Measurements from ENCODE around the gene RABGAP1L.

Gene RABGAP1L

DNA sequence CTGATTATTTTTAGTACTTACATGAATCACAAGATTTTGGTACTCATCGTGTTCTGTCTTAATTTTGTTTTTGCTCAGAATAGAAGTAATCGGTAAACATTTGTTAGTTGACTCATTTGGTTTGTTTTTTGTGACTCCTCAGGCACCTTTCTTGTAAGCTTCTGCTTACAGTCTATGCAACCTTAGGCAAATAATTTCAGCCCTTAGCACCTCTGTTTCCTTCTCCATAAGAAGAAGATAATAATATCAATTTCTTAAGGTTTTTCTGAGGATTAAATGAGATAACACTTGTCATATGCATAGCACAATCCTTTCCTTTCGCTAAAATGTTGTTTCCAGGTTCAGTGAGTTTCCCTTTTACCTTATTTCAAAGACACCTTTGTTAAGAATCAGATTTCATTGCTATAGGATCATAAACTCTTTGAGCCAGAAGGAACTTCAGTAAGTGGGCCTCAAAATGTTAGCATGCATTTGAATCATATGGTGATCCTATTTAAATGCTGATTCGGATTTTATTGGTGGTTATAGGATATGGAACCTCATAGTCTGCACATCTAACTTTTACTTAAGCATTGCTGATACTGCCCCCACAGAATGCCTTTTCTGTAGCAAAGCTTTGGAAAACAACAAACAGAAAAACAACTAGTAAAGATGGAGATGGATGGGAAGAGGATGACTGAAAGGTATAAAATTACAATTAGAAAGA is 567.7 kb downstream of the RABGAP1L start:
- intact Hi-C loops (cut with DNase I) = loop anchor here (1.0 kb wide), 1 partner anchor 465 kb away; no protein-coding TSS in a partner anchor
- DNase-seq = no peak

DNA sequence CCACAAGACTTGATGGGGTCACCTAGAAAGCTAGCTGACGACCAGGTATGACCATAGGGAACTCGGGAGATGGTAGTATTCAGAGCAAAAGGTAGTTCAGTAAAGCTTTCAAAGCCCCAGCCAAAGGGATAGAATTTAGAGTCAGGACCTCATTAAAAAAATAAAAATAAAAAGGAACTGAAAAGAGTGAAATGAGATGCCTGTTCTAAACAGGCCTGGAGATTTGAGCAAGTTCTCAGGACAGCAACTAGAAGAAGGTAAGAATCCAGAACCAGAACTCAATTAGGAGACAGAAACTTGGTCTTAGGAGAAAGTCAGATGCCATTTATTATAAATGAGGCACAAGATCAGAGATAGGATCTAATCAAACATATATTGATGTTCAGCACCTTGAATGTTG is 575.0 kb downstream of the RABGAP1L start:
- intact Hi-C loops (cut with DNase I) = no loop called here
- DNase-seq = no peak

DNA sequence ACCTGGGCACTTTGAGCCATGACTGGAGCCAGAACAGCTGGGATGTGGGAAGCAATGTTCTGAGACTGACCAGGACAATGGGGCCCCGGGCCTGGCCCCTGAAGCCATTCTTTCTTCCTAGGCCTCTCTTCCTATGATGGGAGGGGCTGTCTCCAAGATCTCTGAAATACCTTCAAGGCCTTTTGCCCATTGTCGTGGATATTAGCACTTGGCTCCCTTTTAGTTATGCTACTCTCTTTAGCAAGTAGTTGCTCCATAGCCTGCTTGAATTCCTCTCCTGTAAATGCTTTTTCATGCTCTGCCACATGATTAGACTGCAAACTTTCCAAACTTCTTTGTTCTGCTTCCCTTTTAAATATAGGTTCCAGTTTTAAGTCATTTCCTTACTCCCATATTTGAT is 577.5 kb downstream of the RABGAP1L start:
- DNase-seq = peak in 1 of 10 donors; percentile 25
- intact Hi-C loops (cut with DNase I) = no loop called here

DNA sequence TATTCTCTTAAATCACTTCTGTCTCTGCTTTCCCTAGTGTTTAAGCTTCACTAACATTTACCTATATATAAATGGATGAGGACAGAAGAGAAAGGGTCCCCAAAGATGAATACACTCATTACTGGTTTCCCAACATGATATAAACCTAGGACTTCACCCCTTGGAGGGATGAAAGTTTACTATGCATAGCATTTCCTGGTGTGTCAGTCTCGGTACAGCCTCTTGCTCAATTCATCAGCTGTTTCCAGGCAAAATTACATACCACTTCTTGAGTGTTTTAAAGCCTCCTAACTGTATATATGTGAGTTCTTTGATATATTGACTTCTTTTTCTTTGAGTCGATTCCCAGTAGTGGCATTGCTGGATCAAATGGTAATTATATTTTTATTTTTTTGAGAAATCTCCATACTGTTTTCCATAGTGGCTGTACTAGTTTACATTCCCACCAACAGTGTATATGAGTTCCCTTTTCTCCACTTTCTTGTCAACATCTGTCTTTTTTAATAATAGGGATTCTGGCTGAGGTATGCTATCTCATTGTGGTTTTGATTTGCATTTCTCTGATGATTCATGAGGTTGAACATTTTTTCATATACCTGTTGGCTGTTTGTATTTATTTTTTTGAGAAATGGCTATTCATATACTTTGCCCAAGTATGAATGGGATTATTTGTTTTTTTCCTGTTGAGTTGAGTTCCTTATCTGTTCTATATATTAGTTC is 581.1 kb downstream of the RABGAP1L start:
- intact Hi-C loops (cut with DNase I) = no loop called here

DNA sequence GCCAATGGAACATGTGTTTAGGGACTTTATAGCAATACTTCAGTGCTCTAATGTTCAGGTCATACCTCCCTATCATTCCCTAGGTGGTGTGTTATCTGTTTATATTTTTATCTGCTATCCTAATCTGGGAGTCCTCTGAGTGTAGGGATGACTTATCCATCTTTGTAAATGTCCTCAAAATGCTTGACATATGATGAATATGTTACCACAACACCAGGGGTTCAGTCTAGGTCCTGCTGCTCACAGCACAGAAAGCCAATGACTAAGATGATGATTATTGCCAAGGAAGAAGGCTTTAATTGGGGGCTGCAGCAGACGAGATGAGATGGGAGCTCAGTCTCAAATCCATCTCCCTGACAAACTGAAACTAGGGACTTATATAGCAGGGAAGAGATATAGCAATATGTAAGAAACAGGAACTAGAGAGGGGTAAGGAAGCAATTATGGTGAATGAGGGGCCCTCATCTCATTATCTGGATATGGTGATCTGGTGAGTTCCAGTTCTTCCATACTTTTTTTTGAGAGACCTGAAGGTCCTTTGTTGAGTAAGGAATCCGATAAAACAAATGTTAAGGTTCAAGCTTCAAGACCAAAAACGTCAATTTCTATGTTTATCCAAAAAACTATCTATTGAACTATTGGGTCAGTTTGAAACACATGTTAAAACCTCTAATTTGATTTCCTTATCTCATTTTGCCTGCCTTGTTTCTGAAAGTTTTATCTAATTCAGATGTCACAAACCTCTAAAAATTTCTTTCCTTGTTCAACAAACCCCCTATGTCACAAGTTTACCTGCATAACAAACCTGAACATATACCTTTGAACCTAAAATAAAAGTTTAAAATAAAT is 583.7 kb downstream of the RABGAP1L start:
- no peak for DNase-seq
- intact Hi-C loops (cut with DNase I) = no loop called here

More for the DNA sequence above, 581.1 kb downstream of the RABGAP1L start:
- DNase-seq = no peak

DNA sequence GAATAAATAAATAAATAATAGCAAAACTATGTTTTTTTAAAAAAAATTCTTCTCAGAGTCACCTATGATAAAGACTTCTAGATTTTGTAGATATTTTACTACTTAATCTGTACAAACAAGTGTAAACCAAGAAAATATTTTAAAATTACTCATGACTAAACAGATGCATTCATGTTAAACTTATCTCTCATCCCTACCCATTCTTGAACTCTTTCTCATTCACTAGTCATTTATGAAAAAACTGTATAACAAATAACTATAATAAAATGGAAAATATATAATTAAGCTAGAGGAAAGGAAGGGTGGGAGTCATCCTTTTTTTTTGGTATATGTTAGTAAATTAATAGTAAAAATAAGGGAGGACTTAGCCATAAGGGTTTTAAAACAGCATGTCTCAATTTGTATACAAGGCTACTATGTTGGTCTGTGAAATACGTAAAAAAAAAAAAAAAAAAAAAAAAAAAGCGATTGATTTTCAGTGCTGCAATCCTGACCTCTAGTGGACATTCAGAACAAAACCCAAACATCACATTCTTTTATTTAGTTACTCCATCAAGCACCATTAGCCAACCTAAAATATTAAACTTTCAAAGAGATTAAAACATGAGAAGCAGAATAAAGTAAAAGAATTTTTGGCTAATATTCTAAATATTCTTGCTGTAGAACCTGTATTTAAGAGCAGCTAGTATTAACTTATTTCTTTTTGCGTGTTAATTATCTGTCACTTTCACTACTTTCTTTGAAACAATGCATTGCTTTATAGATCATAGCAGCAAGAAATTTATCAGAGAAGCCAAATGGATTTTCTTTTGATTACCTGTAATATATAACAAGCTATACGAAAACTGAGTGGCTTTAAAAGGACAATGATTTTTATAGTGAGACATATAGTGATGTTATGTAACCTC is 584.6 kb downstream of the RABGAP1L start:
- intact Hi-C loops (cut with DNase I) = loop anchor here (2.0 kb wide), 1 partner anchor 485 kb away; no protein-coding TSS in a partner anchor
- DNase-seq = no peak

DNA sequence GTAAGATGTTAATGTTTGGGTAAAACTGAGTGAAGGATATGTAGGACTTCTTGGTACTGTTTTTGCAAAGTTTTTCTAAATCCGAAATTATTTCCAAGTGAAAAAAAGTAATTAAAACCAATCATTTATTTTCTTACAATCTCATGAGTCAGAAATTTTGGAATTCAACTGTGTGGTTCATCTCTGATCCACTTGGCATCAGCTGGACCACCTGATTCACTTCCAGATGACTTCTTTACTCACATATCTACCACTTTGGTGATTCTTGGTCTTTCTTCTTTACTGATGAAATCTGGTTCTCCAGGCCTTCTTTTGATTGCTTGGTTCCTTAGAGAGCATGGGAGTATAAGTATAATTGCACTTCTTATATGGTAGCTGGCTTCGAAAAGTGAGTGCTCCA is 585.6 kb downstream of the RABGAP1L start:
- intact Hi-C loops (cut with DNase I) = loop anchor here (2.0 kb wide), 1 partner anchor 486 kb away; no protein-coding TSS in a partner anchor
- DNase-seq = no peak

DNA sequence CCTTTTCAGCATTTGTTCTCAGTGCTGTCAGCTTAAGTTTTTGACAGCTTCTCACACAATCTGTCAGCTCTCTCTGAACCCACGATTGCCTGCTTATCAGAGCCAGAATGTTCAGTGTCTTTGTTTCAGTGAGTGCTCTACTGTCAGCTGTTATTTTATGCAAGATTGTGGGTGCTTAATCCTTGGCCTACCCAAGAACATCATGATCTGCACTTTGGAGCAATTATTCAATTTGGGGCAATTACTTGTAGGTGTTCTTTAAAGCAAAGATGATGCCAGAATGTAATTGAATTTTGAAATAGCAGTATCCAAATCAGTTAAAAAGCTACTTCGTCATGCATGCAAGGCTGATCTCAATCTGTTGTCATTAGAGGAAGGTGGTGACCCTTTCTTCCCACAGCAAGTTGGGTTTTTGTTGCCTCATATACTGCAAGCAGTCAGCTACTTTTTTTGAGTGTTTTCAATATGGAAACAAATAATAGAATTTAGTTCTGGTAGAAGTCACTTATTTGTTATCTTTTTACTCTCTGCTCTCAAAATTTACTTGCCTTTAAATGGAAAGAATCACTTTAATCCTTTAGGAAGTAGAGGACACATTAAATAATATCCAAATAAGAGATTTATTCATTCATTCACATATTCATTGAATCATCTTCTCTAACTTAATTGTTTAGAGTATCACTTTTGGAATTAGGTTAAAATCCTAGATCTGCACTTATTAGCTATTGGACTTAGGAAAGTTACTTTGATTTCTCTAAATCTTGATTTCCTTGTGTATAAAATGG is 586.9 kb downstream of the RABGAP1L start:
- no peak for DNase-seq
- intact Hi-C loops (cut with DNase I) = no loop called here

DNA sequence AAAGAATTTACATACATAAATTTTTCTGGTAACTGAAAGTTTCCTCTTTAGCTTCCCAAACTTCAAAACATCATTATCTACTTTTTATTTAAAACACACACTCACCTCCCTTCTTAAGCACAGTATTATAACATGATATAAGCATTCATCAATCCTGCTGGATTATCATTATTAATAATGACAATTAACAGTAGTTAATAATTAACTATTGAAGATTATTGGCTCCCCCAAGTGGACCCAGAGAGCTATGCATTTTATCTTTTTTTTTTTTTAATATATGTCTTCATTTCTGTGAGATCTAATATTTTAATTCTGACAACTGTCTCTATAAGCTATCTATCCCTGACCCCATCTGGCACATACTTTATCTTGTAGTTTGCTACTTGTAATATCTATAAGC is 588.3 kb downstream of the RABGAP1L start:
- intact Hi-C loops (cut with DNase I) = no loop called here
- DNase-seq = no peak

DNA sequence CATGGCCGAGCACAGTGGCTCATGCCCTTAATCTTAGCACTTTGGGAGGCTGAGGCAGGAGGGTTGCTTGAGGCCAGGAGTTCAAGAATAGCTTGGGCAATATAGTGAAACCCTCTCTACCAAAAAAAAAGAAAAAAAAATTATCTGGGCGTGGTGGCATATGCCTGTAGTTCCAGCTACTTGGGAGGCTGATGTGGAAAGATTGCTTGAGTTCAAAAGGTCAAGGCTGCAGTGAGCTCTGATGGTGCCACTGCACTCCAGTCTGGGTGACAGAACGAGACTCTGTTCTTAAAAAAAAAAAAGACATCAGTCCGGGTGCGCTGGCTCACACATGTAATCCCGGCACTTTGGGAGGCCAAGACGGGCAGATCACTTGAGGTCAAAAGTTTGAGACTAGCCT is 589.3 kb downstream of the RABGAP1L start:
- intact Hi-C loops (cut with DNase I) = no loop called here
- DNase-seq = no peak

DNA sequence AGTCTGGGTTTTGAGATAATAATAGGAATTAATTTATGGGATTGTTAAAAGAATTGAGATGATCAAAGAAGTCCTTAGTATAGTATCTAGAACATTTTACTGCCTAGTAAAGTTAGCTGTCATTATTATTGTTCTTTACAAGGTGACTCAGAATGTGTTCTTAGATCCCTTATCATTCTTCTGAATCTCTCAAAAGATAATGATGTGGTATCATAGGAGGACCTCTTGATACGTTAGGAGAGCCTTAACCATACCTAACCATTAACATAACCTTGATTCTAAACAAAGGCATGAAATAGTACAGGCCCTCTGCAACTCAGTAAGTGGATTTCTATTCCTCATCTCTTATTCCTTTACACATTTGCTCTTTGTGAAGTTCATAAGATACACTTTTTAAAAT is 593.8 kb downstream of the RABGAP1L start:
- DNase-seq = no peak
- intact Hi-C loops (cut with DNase I) = no loop called here

DNA sequence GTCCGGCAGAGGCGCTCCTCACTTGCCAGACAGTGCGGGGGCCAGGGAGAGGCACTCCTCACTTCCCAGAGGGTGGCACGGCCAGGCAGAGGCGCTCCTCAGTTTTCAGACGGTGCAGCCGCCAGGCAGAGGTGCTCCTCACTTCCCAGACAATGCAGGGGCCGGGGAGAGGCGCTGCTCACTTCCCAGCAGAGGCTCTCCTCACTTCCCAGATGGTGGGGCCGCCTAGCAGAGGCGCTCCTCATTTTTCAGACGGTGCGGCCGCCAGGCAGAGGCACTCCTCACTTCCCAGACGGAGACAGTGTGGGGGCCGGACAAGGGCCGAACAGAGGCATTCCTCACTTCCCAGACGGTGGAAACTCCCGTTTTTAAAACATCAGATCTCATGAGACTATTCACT is 602.0 kb downstream of the RABGAP1L start:
- intact Hi-C loops (cut with DNase I) = no loop called here
- peak in 1 of 10 donors; percentile 80 for DNase-seq

DNA sequence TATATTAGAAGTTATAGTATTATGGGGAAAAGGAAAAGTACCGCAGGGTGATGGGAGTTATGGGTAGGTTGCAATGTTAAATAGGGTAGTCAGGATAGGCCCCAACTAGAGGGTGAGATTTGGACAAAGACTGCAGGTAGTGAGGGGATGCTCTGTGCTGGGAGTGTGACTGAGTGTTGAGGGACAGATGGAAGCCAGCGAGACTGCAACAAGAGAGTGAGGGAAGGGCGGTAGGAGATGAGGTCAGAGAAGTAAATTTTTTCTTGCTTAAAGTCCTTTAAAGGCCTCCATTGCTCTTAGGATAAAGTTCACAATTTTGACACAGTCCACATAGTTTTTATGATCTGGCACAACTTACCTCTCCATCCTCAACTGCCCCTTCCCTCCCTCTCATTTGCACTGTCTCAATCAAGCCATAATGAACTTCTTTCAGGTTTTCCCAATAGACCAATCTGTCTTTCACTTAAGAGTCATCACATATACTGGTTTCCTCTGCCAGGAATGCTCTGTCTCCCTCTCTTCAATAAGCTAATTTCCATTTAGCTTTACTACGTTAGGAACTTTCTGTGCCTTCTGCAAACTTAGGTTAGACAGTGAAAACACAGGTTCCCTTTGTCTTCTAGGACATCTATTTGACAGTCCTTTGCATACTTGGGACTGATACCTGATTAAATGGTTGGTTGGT is 602.7 kb downstream of the RABGAP1L start:
- no peak for DNase-seq
- intact Hi-C loops (cut with DNase I) = no loop called here

DNA sequence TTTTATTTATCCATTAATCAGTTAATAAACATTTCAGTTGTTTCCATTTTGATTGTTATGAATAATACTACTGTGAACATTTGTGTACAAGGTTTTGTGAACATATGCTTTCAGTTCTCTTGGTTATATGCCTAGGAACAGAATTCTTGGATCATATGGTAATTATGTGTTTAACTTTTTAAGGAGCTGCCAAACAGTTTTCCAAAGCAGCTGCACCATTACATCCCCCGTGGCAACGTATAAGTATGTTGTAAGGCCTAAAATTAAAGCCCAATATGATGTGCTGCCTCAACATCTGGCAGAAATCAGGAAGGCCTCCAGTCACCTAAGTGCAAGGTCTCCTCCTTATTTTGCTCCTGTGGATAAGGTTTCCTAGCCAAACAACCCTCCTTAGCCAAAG is 604.9 kb downstream of the RABGAP1L start:
- DNase-seq = no peak
- intact Hi-C loops (cut with DNase I) = no loop called here

DNA sequence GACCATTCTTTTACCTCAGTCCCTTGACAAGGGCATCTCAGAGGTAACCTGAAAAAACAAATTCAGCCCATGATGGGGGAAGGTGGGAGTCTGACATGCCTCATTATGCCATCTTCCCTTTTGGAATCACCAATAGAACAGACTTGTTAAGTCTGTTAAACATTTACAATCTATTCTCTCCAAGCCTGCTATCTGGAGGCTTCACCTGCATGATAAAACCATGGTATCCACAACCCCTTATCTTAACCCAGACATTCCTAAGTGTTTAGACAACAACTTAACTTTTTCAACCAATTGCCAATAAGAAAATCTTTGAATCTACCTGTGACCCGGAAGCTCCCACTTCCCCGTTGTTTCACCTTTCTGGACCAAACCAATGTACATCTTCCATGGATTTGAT is 607.4 kb downstream of the RABGAP1L start:
- DNase-seq = no peak

DNA sequence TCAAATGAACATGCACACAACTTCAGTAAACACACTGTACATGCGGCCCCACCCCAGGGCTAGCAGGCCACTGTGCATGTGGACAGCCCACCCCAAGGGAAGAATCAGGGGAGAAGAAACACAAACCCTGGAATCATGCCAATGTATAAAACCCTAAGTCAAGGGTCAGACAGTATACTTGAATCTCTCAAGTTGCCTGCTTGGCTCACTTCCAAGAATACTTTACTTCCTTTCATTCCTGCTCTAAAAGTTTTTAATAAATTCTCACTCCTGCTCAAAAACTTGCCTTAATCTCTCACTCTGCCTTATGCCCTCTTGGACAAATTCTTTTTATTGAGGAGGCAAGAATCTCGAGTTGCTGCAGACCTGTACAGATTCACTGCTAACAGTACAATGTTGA is 609.2 kb downstream of the RABGAP1L start:
- intact Hi-C loops (cut with DNase I) = no loop called here
- no peak for DNase-seq

More for the DNA sequence above, 607.4 kb downstream of the RABGAP1L start:
- intact Hi-C loops (cut with DNase I) = no loop called here

DNA sequence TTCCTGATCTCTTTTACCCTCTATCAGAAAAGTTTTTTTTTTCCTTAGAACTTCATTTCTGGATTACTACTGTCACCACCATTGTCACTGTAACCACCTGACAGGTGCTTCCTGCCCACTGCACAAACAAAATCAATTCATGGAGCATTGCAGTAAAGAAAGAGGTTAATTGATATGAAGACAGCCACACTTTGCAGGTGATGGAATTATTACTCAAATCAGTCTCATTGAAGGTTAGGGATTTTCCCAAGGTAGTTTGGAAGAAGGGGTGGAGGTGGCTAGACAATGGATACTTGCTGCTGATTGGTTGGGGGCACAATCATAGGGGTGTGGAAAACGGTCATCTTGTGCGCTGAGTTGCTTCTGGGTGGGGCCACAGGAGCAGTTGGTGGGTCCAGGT is 609.6 kb downstream of the RABGAP1L start:
- intact Hi-C loops (cut with DNase I) = loop anchor here (1.0 kb wide), 1 partner anchor 213 kb away; no protein-coding TSS in a partner anchor

DNA sequence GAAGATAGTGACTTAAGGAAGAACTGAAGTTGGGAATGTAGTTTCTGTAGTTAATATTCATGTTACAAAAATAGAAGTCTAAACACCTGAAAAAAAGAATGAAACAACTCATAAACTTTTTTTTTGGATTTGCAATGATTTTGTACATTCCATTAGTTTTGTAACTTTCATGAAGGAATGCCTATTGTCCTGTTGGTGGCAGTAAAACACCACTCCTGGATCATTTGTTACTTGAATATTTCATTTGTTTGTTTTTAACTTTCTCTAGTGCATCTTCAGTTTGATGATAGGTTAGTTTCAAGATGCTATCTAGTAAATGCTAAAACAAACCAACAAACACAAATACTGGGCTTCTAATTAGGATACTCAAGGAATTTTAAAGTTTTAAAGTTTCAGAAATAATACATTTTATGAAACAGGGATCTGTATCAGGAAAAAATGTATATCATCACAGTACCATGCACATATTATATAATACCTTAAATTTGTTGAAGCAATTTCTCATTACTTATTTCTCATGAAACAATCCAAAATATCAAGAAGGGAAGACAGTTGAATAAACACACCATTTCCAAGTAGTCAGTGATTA is 610.7 kb downstream of the RABGAP1L start:
- DNase-seq = no peak
- intact Hi-C loops (cut with DNase I) = loop anchor here (1.0 to 10.0 kb wide), 3 partner anchors 212 to 355 kb away; partner anchors contain the start of gene CACYBP

More for the DNA sequence above, 609.6 kb downstream of the RABGAP1L start:
- DNase-seq = no peak
